NCI-H2081 treated with DMSO at 0.1 percent for 48 hours (cell line): ENCODE results near the gene MACROD2.
"Not testable (repeated sequence)": the region's sequence is repeated elsewhere in the genome, so short reads cannot be mapped to it uniquely, and the experiment has no call there.

Source experiments
- DNase-seq: peaks from one replicate; lab custom pipeline; 2025; lab: John Stamatoyannopoulos, UW

MACROD2 gene

GRCh38 chr20:15171016-15171415, 1175.7 kb downstream of the MACROD2 start:
- no peak for DNase-seq

DNA sequence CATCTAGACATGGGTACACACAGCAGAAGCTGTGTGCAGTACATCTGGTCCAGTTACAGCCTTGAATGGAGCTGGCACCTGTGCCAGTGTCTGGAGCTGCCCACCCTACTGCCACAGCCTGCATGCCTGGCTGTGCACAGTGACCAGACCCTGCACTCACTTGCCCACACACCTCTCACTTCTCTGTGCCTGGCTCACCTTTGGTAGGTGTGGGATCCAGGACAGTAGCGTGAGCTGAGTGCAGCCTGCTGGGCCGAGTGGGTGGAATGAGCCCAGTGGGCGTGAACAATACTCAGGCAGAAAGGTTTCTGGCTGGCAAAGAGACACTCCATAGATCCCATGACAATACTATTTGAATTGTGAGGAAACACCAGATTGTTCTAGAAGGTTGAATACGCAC, 1181.6 kb downstream of the MACROD2 start:
- DNase-seq = no peak

DNA sequence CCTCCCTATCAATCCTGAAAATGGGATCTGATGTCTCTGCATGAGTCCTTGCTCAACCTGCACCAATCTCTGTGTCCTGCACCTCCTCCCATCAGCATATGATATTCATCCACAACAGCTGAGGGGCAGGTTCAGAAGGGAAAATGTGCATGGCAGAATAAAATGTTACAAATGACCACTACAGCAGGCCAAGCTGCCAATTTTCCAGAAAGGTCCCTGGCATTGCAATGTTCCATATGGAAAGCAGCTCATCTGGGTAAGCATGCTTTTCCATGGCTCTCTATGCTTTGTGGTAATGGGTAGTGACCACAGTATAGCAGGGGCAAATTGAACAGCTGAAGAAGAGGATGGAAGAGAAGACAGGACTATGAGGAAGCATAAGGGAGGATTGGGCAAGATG, 1183.3 kb downstream of the MACROD2 start:
- DNase-seq = no peak

DNA sequence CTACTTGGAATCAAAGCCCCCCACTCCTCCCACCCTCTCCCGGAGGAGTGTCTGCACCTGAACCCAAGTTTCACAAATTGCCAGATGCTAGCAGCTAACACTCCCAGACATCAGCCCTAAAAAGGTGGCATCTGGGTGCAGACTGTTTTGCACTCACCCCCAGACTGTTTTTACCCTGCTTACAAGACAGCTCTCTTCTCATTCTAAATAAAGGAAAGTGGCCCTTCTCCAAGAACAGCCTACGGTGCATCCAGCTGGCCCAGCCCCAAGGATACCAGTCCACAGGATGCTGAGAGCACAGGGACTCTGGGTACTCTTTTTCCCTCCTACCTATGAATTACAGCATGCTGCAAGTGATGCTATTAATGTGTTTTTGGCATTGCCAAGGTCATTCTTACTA, 1184.1 kb downstream of the MACROD2 start:
- DNase-seq = no peak

DNA sequence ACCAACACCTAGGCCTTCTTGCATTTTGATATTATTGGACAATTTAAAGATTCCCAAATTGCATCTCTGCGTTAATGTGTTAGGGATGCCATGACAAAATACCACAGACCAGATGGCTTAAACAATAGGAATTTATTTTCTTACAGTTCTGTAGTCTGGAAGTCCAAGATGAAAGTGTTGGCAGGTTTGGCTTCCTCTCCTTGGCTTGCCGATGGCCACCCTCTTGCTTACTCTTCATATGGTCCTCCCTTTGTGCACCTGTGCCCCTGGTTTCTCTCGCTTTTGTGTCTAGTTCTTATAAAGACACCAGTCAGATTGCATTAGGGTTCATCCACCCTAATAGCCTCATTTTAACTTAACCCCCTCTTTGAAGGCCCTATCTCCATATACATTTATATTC, 1184.5 kb downstream of the MACROD2 start:
- DNase-seq = no peak

GRCh38 chr20:15185322-15185721, 1190.0 kb downstream of the MACROD2 start:
- no peak for DNase-seq

GRCh38 chr20:15185913-15186312, 1190.6 kb downstream of the MACROD2 start:
- no peak for DNase-seq

DNA sequence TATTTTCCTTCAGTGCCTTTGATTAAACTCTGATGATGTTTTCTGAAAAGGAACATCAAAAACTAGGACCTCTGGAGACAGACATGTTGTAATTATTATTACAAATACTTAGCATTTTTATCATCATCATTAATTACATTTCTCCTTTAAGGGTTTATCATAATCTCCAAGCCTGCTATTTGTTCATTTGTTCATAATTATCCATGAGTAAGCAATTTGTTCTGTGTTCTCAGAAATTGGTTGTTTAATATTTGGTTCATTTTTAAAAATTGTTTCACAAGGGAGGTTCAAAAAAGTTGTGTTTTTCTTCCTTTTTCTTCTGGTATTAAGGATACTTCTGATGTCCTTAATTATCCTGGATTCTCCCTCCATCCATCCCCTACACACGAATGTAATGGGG, 1192.3 kb downstream of the MACROD2 start:
- DNase-seq = no peak

- DNase-seq = no peak
Measured at GRCh38 chr20:15188415-15188814, 1193.1 kb downstream of the MACROD2 start.

DNA sequence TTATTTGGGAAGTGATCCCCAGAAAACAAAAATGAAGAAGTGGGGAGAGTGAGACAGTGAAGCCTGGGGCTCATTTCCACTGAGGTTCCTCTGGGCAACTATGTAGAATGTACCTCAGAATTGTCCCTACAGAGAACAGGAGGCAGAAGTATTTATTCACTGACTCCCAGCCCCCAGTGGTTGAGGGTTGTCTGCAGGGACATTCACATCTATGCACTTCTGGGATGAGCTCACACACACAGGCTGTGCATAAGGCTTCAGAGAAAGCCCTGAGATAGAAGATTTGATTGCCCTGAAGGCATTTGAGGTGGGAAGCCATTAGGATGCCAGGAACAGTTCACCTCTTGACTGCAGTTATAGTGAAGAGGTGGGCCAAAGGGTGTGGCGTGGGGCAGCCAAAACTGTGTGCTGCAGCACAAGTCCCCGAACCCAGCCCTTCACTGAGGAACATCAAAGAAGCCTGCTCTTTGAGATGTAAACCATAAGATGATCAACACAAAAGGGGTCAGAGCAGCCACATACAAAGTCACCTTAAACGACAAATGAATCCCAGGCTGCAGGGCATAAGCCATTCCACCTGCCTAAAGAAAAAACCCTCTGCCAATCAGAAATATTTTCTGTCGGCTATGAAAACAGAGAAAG, 1195.9 kb downstream of the MACROD2 start:
- DNase-seq = no peak

- DNase-seq = no peak
Measured at GRCh38 chr20:15195378-15195777, 1200.1 kb downstream of the MACROD2 start.

- no peak for DNase-seq
Measured at GRCh38 chr20:15196547-15197255, 1201.4 kb downstream of the MACROD2 start.

DNA sequence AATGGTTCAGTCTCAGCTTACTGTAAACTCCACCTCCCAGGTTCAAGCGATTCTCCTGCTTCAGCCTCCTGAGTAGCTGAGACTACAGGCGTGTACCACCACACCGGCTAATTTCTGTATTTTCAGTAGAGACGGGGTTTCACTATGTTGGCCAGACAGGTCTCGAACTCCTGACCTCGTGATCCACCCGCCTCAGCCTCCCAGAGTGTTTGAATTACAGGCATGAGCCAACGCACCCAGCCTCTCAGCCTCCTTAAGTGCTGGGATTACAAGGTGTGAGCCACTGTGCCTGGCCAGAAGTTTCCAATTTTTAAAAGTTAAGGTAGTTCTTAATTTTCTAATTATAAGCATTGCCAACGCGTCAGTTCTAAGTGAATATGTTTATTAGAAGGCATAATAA, 1202.7 kb downstream of the MACROD2 start:
- DNase-seq = not testable (repeated sequence)

GRCh38 chr20:15199698-15200097, 1204.4 kb downstream of the MACROD2 start:
- no peak for DNase-seq

GRCh38 chr20:15200147-15200565, 1204.8 kb downstream of the MACROD2 start:
- DNase-seq = no peak

GRCh38 chr20:15201602-15202001, 1206.3 kb downstream of the MACROD2 start:
- DNase-seq = no peak

GRCh38 chr20:15204234-15204633, 1208.9 kb downstream of the MACROD2 start:
- no peak for DNase-seq

GRCh38 chr20:15205028-15205427, 1209.7 kb downstream of the MACROD2 start:
- DNase-seq = no peak

- no peak for DNase-seq
Measured at GRCh38 chr20:15205719-15206118, 1210.4 kb downstream of the MACROD2 start.

GRCh38 chr20:15209537-15209936, 1214.2 kb downstream of the MACROD2 start:
- no peak for DNase-seq

DNA sequence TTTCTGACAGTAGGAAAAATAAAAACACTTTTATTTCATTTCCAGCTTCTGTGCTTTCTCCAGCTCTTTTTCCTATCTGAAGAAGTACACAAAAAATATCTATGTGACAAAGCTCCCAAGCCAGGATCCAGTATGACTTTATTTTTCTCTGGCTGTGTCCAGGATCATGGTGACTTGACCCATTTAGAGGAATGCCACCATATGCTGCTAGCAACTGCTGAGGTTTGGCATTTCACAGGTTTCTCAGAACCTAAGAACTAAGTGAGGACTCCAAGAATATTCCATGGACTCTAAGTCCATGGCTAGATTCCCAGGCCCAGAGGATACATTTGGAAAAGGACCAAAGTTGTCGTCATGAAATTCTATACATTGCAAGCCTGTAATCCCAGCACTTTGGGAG, 1218.7 kb downstream of the MACROD2 start:
- DNase-seq = no peak

GRCh38 chr20:15220009-15220656, 1224.8 kb downstream of the MACROD2 start:
- DNase-seq = no peak
